GM12864 (cell line): ENCODE results near the gene SMARCD3.

ENCODE experiments used
- DNase-seq: peaks from one replicate; pipeline ENCODE4 v3.0.0-alpha.2; 2011; ENCODE audit warnings: low read depth
- H3K4me3 ChIP-seq: 2 replicates; pipeline ENCODE4 v1.5.1; 2011; ENCODE audit warnings: mild to moderate bottlenecking, low read depth, low read length, control low read depth
- TF ChIP-seq, protein P1 (sequence below): IDR thresholded peaks from 2 replicates; pipeline ENCODE4 v1.5.1; 2011; ENCODE audit warnings: low read depth, mild to moderate bottlenecking, moderate library complexity, low read length, control low read depth, inconsistent platforms; ENCODE audit errors: missing control alignments

SMARCD3 gene

DNA sequence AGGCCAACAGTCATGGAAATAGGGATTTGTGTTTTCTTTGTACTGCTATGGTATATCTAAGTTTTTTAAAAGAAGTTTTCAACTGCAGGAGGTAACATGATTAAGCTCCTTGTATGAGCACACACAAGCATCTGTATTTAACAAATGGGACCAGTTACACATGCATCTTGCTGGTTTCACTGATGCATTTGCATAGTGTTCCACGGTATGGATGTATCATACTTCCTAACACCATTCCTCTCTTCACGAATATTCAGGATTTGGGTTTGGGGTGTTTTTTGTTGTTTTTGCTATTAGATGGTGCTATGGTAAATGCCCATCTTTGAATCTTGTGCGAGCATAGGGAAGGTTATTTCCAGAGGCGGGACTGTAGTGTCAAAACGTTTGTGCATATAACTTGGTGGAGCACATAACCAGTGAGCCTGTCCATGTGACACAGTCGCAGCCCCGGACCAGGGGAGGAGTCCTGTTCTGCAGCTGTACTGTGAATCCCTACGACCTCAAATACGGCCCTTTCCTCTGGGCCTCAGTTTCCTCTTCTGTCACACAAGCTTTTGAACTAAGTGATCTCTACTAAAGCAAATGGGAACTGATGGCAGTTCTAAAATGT, 40.1 kb downstream of the SMARCD3 start:
- H3K4me3 ChIP-seq = no peak overlapping the region
- DNase-seq = no peak
- TF ChIP-seq, protein P1, sequence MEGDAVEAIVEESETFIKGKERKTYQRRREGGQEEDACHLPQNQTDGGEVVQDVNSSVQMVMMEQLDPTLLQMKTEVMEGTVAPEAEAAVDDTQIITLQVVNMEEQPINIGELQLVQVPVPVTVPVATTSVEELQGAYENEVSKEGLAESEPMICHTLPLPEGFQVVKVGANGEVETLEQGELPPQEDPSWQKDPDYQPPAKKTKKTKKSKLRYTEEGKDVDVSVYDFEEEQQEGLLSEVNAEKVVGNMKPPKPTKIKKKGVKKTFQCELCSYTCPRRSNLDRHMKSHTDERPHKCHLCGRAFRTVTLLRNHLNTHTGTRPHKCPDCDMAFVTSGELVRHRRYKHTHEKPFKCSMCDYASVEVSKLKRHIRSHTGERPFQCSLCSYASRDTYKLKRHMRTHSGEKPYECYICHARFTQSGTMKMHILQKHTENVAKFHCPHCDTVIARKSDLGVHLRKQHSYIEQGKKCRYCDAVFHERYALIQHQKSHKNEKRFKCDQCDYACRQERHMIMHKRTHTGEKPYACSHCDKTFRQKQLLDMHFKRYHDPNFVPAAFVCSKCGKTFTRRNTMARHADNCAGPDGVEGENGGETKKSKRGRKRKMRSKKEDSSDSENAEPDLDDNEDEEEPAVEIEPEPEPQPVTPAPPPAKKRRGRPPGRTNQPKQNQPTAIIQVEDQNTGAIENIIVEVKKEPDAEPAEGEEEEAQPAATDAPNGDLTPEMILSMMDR = no peak

DNA sequence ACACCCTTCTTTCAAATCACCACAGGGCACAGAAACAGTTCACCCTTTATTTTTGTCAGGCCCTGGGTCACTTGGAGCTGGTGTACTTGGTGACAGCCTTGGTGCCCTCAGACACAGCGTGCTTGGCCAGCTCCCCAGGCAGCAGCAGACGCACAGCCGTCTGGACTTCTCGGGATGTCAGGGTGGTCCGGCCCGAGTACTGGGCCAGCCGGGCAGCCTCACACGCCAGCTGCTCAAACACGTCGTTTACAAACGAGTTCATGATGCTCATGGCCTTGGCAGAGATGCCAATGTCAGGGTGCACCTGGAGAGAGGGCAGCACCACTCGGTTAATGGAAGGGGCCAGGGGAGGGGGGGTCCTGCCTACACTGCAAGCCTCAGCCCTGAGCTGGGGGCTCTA, 40.7 kb downstream of the SMARCD3 start:
- TF ChIP-seq, protein P1 = no peak
- no peak for DNase-seq
- H3K4me3 ChIP-seq = no peak overlapping the region

DNA sequence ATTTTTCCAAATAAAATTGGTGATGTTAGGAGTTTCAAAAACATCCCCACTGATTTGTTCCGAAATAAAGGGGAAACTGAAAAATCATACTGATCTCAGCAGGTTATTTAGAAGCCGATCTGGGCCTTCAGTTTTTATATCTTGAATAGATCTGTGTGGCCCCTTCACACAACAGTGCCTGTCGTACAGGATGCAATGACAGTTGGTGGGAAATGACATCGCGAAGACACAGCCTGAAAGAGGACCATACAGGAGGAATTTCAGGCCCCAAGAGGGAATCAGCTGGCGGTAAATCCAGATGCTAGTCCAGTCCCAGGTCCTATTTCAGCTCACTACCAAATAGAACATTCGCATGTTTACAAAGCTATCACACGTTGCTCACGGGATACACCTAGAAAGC, 41.2 kb downstream of the SMARCD3 start:
- DNase-seq = no peak
- TF ChIP-seq, protein P1 = no peak
- no peak overlapping the region for H3K4me3 ChIP-seq

DNA sequence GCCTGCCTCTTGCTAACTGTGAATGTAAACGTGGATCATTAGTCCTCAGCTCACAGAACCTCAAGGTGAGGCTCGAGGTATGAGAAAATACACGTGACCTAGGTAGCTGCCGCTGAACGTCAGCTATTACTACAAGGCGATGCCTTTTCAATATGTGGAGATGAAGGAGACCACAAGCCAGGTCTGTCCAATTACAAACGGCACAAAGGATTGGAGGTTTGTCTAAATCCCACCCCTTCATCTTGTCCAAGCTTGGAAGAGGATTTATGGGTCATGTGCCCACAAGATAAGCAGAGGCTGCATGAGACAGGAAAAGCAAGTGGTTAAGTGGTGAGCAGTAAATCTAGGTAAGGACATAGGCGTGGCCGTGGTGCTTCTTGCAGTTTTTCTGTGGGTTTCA, 41.6 kb downstream of the SMARCD3 start:
- no peak overlapping the region for H3K4me3 ChIP-seq
- TF ChIP-seq, protein P1 = no peak
- DNase-seq = no peak

DNA sequence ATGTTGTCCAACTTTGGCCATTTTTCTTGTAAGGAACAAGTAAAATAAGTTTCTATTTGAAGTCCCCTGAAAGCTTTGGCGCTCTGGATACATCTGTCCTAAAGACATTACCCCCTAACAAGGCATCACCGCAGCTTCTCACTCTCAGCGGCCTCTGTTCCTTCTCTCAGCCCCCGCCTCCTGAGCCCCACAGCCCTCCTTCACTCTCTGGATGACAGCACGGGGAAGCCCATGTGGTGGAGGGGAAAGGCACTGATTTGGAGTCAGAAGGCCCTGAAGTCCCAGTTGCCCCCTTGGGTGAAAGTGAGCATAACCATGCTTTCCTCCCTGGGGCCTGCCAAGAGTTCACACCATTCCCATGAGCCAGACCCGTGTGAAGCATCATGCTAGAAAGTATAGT, 42.8 kb downstream of the SMARCD3 start:
- no peak overlapping the region for H3K4me3 ChIP-seq
- no peak for DNase-seq
- TF ChIP-seq, protein P1 = no peak

DNA sequence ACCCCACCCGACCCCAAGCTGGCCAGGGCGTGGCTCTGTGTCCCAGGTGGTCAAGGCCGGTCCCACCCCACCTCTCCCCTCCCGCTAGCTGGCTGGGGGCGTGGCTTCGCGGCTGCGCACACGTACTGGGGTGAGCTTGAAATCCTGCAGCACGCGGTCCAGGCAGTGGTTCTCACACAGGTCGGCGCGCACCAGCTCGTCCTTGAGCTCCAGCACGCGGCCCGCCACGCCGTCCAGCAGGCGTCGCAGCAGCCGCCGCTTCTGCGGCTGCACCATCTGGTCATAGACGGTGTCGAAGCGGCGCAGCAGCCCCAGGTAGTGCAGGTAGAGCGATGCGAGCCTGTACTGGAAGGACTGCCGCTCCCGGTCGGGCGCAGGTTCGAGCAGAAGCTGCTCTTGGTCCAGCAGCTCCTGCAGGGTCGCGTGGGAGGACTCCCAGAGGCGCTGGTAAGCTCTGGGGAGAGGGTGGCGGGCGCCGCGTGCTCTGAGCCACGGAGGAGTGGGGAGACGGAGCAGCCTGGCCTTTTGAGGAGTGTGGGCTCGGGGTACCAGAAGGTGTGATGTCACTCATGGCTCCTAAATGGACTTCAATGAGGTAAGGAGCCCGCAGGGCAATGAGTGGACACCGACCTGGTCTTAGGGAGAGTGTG, 44.0 kb downstream of the SMARCD3 start:
- DNase-seq = no peak
- H3K4me3 ChIP-seq = no peak overlapping the region
- TF ChIP-seq, protein P1 = no peak

DNA sequence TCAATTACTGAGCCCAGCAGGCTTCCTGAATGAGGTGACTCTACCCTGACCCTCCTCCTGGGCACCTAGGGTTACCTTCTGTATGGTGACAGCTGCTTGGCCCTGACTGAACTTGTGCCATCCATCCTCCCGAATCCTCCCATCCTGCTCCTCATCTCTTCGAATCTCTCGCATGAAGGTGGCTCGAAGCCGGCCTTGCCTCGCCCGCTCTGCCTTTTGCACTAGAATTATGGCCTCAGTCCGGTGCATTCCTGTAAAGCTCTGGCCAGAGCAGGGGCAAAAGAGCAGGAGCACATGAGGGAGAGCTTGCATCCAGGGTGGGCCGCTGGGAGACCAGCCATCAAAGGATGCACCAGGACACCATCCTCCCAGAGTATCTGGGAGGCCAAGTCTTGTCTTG, 45.7 kb downstream of the SMARCD3 start:
- TF ChIP-seq, protein P1 = no peak
- no peak overlapping the region for H3K4me3 ChIP-seq
- no peak for DNase-seq
